GM12878 (cell line): ENCODE measurements around the gene GIPC1. TPM values are rescaled to one million over a fixed set of nuclear protein-coding genes. Genes with fewer than 3 reads are reported as not detected.
"Not testable (repeated sequence)": the region's sequence is repeated elsewhere in the genome, so short reads cannot be mapped to it uniquely, and the experiment has no call there.

Experiments used
- ATAC-seq: fragments of 200-7000 bp; cut with Tn5 transposase; 3 replicates; pipeline ENCODE4 v1.9.1; 2020; ENCODE audit warnings: mild to moderate bottlenecking, moderate library complexity
- BruUV-seq: library from RNA; stranded (reverse); fragments of 400-500 nt; replicated peaks from 2 replicates; lab custom pipeline; 2021; lab: Mats Ljungman, UMichigan
- CTCF ChIA-PET: fragments of 300-600 bp; sonication (Branson Sonifier 250); formaldehyde crosslinking; extraction: SDS; loops from one replicate; lab custom pipeline; 2021; ENCODE audit warnings: inconsistent platforms; lab: Yijun Ruan, JAX
- POLR2A ChIA-PET: fragments of 350-600 bp; formaldehyde crosslinking; extraction: SDS; loops from one replicate; lab custom pipeline; 2021; ENCODE audit warnings: inconsistent platforms; lab: Charles Lee
- RAD21 ChIA-PET: fragments of 300-600 bp; sonication (Branson Sonifier 250); formaldehyde crosslinking; loops from one replicate; lab custom pipeline; 2023; ENCODE audit warnings: antibody characterized with exemption; ENCODE audit not compliant: unreplicated experiment; lab: Charles Lee
- SMC1A ChIA-PET: fragments of 300-600 bp; sonication (Branson Sonifier 250); formaldehyde crosslinking; loops from one replicate; lab custom pipeline; 2023; ENCODE audit not compliant: unreplicated experiment, uncharacterized antibody; lab: Charles Lee
- DNase-seq: peaks from one replicate; pipeline ENCODE4 v3.0.0-alpha.2; 2011; ENCODE audit warnings: low read depth, low spot score
- FAIRE-seq: peaks from 3 replicates; lab custom pipeline; 2011; peaks lifted over from hg19 to GRCh38; lab: Jason Lieb, UNC
- H2AFZ ChIP-seq: 2 replicates; pipeline ENCODE4 v1.6.0; 2011; ENCODE audit warnings: low read depth, low read length, control low read depth; ENCODE audit not compliant: control insufficient read depth
- H3K27ac ChIP-seq: 2 replicates; pipeline ENCODE4 v1.5.1; 2011; ENCODE audit warnings: control low read depth; ENCODE audit not compliant: control insufficient read depth, insufficient read depth
- H3K27me3 ChIP-seq, 2 experiments: replicated peaks in 1 of 2; 2 replicates each; pipeline versions ENCODE4 v1.6.0 to v1.6.1; 2011; ENCODE audit warnings: low read length in 1 of 2; ENCODE audit not compliant: control insufficient read depth in 2 of 2, insufficient read depth in 2 of 2
- H3K36me3 ChIP-seq, 2 experiments: 2 replicates each; pipeline ENCODE4 v1.5.1; 2011; ENCODE audit warnings: low read length in 1 of 2; ENCODE audit not compliant: control insufficient read depth in 2 of 2, insufficient read depth in 2 of 2
- H3K4me1 ChIP-seq: 2 replicates; pipeline ENCODE4 v1.6.1; 2011; ENCODE audit warnings: mild to moderate bottlenecking, low read length, moderate library complexity, mixed read lengths; ENCODE audit not compliant: control insufficient read depth, insufficient read depth
- H3K4me2 ChIP-seq: 2 replicates; pipeline ENCODE4 v1.6.0; 2011; ENCODE audit warnings: control low read depth; ENCODE audit not compliant: control insufficient read depth, insufficient read depth
- H3K4me3 ChIP-seq: fragments of 200-600 bp; sonication (generic); 2 replicates; pipeline ENCODE4 v1.5.1; 2016
- H3K79me2 ChIP-seq: 2 replicates; pipeline ENCODE4 v1.6.0; 2011; ENCODE audit warnings: low read length; ENCODE audit not compliant: control insufficient read depth, insufficient read depth
- H3K9ac ChIP-seq: 2 replicates; pipeline ENCODE4 v1.8.0; 2011; ENCODE audit warnings: low read length, control low read depth, mixed read lengths; ENCODE audit not compliant: control insufficient read depth, insufficient read depth
- H3K9me3 ChIP-seq: replicated peaks from 3 replicates; pipeline ENCODE4 v1.5.1; 2011; ENCODE audit warnings: mild to moderate bottlenecking, low read length; ENCODE audit not compliant: control insufficient read depth, insufficient read depth
- H4K20me1 ChIP-seq: 2 replicates; pipeline ENCODE4 v1.6.0; 2011; ENCODE audit not compliant: control insufficient read depth, insufficient read depth
- BCL11A ChIP-seq: IDR thresholded peaks from 2 replicates; pipeline ENCODE4 v1.6.1; 2011; ENCODE audit warnings: low read depth, low read length
- BCL3 ChIP-seq: IDR thresholded peaks from 2 replicates; pipeline ENCODE4 v1.6.1; 2011; ENCODE audit warnings: borderline replicate concordance, low read depth, mild to moderate bottlenecking, moderate library complexity, low read length; ENCODE audit not compliant: insufficient read depth, poor library complexity, severe bottlenecking
- CBFB ChIP-seq: IDR thresholded peaks from 2 replicates; pipeline ENCODE4 v1.6.1; 2016; ENCODE audit warnings: antibody characterized with exemption, low read depth
- E4F1 ChIP-seq: fragments of 450-650 bp; IDR thresholded peaks from 2 replicates; pipeline ENCODE4 v1.6.1; 2018; ENCODE audit warnings: borderline replicate concordance, mild to moderate bottlenecking; ENCODE audit not compliant: partially characterized antibody
- EED ChIP-seq: sonication (generic); IDR thresholded peaks from 2 replicates; pipeline ENCODE4 v1.6.1; 2016; ENCODE audit warnings: antibody characterized with exemption, low read depth
- RCOR1 ChIP-seq: conservative IDR thresholded peaks from 2 replicates; pipeline ENCODE4 v1.6.1; 2012; ENCODE audit warnings: low read depth, low read length, improper control_type of control experiment
- RELB ChIP-seq: fragments of 450-650 bp; IDR thresholded peaks from 2 replicates; pipeline ENCODE4 v1.6.1; 2017; ENCODE audit warnings: low read depth, mild to moderate bottlenecking, moderate library complexity
- RFX5 ChIP-seq: IDR thresholded peaks from 2 replicates; pipeline ENCODE4 v1.6.1; 2011; ENCODE audit warnings: low read depth, low read length, improper control_type of control experiment
- SIX5 ChIP-seq: IDR thresholded peaks from 2 replicates; pipeline ENCODE4 v1.6.1; 2011; ENCODE audit warnings: mild to moderate bottlenecking, low read depth, low read length, moderate library complexity; ENCODE audit not compliant: severe bottlenecking
- TCF12 ChIP-seq: IDR thresholded peaks from 2 replicates; pipeline ENCODE4 v1.6.1; 2011; ENCODE audit warnings: low read depth, mild to moderate bottlenecking, low read length
- ZNF24 ChIP-seq: fragments of 450-650 bp; IDR thresholded peaks from 2 replicates; pipeline ENCODE4 v1.6.1; 2017; ENCODE audit warnings: antibody characterized with exemption, mild to moderate bottlenecking
- WGBS: methylation state at CpG from one replicate; pipeline ENCODE4 v1.1.6; 2016; ENCODE audit warnings: low lambda C conversion rate; ENCODE audit not compliant: insufficient replicate concordance, insufficient coverage; ENCODE audit errors: missing lambda C conversion rate; 5-methylcytosine and 5-hydroxymethylcytosine counted together
- in situ Hi-C: fragments of 300-500 bp; cut with MboI; formaldehyde crosslinking; loops from 9 replicates; pipeline ENCODE4 v1.14.3; 2018; ENCODE audit warnings: mixed read lengths
- intact Hi-C: fragments of 100-400 bp; cut with micrococcal nuclease; formaldehyde crosslinking; loops from one replicate; pipeline ENCODE4 v1.14.2; 2022; ENCODE audit not compliant: unreplicated experiment
- polyA plus RNA-seq, 11 experiments: library from polyadenylated mRNA; depleted of rRNA in 4 of 11; unstranded in 6 of 11; stranded (reverse) in 5 of 11; fragments of >200 nt; fragmentation: Nextera tagmentation in 4 of 11; fragmentation: Illumina TruSeq in 1 of 11; extraction: Ambion mirVana in 4 of 11; extraction: Trizol in 1 of 11; gene quantifications; 1 replicate in 1 of 11; 2 replicates in 10 of 11; pipeline versions ENCODE4 v1.2.1 to v1.2.3, GENCODE V29; 2011 to 2016; ENCODE audit warnings: inconsistent platforms in 2 of 11, missing spikeins in 2 of 11, low read depth in 1 of 11
- total RNA-seq, 4 experiments: library from RNA; depleted of rRNA in 3 of 4; stranded (reverse); fragments of >200 nt in 3 of 4; fragmentation: Illumina TruSeq in 1 of 4; extraction: Trizol in 1 of 4; gene quantifications; 2 replicates each; pipeline versions ENCODE4 v1.2.1 to v1.2.3, GENCODE V29; 2013 to 2021

The GIPC1 gene
- total and polyA plus RNA-seq, 10 of the 15 experiments (the other 5 are each of a cell fraction or from before 2014, with no cell fraction given), result 0.47 to 24.1 (median 13.6) TPM

- no peak for TF ChIP-seq TCF12
- no peak for TF ChIP-seq CBFB
- TF ChIP-seq RELB, result no peak
Measured at GRCh38 chr19:14544047-14544446, 48.1 kb upstream of the GIPC1 start (continued).

GRCh38 chr19:14542711-14543328 lies 46.9 kb upstream of the GIPC1 start:
- Histone ChIP-seq H4K20me1 (no peaks in the 10 kb centered on the region), H3K4me3 (no peak overlapping the region), H3K9ac (no peak overlapping the region), H2AFZ (no peak overlapping the region)
- 89% methylated on average over 6 of the region's 7 CpGs for WGBS
- in situ Hi-C loops, result no loop called here
- no peak for TF ChIP-seq SIX5
- no peak for TF ChIP-seq E4F1
- no peak for TF ChIP-seq ZNF24
- no peak for TF ChIP-seq BCL3
- no peak for TF ChIP-seq EED
- no peak for TF ChIP-seq BCL11A
- TF ChIP-seq RFX5, result no peak
- no peak for TF ChIP-seq RCOR1
- TF ChIP-seq, all 136 proteins: peak for 0
- ChIA-PET RAD21 (no interaction called here), SMC1A (no interaction called here), POLR2A (no interaction called here), CTCF (interaction anchor here (0.9 kb wide), 1 partner anchor 29 kb away, joined by 3 read pairs; the partner anchor contains the start of gene NDUFB7)
- Histone ChIP-seq H3K4me2 (no peak overlapping the region), H3K27me3 (no peaks in the 10 kb centered on the region), H3K79me2 (no peaks in the 10 kb centered on the region; the same call in none of the 2 replicates), H3K36me3 (no peaks in the 10 kb centered on the region; a peak in 2 of 4 replicates), H3K4me1 (no peaks in the 10 kb centered on the region), H3K27ac (no peak overlapping the region), H3K9me3 (no peaks in the 10 kb centered on the region)
- FAIRE-seq (no peak), DNase-seq (no peak), ATAC-seq (no peak)
- intact Hi-C loops, result no loop called here
- BruUV-seq, result no TSS peak

GRCh38 chr19:14541979-14542378 lies 46.1 kb upstream of the GIPC1 start:
- DNase-seq, H3K4me3 ChIP-seq, H3K4me2 ChIP-seq, H3K4me1 ChIP-seq, in situ Hi-C loops, H3K9ac ChIP-seq, H3K9me3 ChIP-seq, ATAC-seq, intact Hi-C loops, CTCF ChIA-PET, H3K27me3 ChIP-seq, H3K79me2 ChIP-seq, H4K20me1 ChIP-seq, RAD21 ChIA-PET, H2AFZ ChIP-seq, FAIRE-seq, H3K27ac ChIP-seq, BruUV-seq, POLR2A ChIA-PET, SMC1A ChIA-PET, H3K36me3 ChIP-seq: not testable (repeated sequence)
- WGBS, result 84% methylated on average over 5 of the region's 5 CpGs
